ENCODE results near the gene GPSM3. TPM values are rescaled to one million over a fixed set of nuclear protein-coding genes. Genes with fewer than 3 reads are reported as not detected.
"Not testable (repeated sequence)": the region's sequence is repeated elsewhere in the genome, so short reads cannot be mapped to it uniquely, and the experiment has no call there.

Gene GPSM3
- polyA plus RNA-seq, 1 donor: 9.9 TPM

DNA sequence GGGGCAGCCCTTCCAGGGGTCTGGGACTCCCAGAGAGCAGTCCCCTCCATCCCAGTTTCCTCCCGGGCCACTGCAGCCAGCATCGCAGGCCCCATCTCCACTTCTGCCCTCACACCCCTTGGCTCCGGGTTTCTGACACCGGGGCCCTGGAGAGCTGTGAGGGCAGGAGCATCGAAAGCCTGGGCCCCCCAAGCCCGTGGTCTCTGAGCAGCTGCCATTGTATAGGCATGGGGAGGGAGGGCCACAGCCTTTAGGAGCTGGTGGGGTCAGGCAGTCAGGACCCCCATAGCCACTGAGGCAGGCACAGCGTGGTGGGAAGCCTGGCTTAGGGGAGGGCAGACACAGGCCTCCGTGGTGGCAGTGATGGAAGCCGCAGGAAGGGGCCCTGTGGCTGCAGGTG lies 9.7 kb upstream of the GPSM3 start:
- DNase-seq: no peak

GRCh38 chr6:32200711-32201475 lies 8.4 kb upstream of the GPSM3 start:
- DNase-seq: no peak

DNA sequence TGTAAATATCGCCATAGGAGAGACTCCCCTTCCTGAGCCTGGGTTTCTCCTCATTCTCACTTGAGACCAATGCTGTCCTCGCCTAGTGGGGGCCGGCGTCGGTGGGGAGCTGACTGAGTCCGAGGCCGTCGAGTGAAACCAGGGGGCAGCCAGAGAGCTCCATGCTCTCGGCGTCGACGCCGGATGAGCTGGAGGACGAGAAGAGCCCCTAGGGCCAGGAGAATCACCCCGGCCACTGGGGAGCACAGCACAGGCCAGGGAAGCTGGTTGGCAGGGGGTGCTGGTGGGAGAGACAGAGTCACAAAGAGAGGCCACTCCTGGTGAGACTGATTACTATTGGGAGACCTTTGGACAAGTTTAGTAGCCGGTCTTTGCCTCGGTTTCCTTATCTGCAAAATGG lies 6.4 kb upstream of the GPSM3 start:
- DNase-seq: no peak

DNA sequence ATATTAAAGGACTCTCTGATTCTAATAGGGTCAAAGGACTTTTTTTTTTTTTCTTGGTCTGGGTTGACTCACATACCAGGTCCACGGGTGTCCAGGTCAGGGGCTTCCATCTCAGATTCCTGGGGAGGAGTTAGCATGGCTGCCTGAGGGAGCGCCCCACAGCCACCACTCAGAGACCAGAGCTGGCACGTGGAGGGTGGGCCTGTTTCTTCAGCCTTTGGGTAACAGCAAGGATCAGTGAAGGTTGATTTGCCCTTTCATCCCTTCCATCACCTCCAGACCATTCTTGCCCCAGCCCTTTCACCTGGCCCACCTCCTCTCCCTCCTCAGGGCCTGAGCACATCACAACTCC lies 5.9 kb upstream of the GPSM3 start:
- no peak for DNase-seq

DNA sequence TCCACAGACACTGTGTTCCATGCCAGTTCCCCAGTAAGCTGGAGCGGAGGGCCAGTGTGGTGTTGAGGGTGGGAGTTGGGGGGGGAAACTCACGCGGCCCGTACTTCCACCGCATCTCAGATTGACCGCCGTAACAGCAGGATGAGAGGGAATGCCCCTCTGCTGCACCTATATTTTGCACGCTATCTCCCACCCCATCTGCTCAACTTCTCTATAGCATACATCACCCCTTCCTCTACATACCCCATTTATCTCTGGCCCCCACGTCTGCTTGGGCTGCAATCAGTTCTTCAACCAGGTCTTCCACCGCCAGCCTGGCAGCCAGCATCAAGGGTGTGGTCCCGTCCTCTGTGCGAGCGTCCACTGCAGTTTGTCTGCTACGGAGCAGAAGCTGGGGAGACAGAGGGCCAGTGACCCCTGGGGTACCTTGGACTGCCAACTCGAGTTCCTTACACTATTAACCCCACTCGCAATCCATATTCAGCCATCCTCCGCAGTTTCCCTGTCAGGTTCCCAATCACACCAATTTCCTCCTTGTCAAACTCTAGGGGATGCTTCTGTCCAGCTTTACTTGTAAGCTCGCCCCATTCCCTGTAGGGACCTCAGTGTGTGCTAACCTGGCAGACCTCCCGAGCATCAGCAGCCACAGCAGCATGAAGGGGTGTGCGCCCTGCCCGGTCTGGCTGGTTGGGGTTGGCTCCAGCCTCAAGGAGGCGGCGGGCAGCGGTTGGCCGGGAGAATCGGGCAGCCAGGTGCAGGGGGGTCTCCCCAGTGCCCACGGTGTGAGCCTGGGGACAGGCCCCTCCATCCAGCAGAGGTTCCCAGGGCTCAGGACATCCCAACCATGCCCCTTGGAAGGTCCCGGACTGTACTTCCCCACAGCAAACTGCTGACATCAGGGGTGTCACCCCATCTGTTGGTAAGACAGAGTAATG lies 4.5 kb upstream of the GPSM3 start:
- DNase-seq: peak; percentile 51

GRCh38 chr6:32195902-32196681 lies 3.6 kb upstream of the GPSM3 start:
- DNase-seq: peak; percentile 90

DNA sequence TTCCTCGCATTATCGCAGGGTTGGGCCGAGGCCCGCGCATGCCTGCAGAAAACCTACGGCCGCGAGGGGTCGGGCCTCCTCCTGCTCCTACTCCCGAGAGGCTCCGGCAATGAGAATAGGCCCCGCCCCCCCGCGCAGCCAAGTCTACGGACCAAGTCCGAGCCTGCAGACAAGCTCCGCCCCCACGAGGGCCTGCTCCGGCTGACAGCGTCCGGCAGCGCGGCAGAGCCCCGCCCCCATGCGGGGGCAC lies 3.1 kb upstream of the GPSM3 start:
- peak; percentile 100 for DNase-seq

GRCh38 chr6:32194825-32195651 lies 2.6 kb upstream of the GPSM3 start:
- no peak for DNase-seq

DNA sequence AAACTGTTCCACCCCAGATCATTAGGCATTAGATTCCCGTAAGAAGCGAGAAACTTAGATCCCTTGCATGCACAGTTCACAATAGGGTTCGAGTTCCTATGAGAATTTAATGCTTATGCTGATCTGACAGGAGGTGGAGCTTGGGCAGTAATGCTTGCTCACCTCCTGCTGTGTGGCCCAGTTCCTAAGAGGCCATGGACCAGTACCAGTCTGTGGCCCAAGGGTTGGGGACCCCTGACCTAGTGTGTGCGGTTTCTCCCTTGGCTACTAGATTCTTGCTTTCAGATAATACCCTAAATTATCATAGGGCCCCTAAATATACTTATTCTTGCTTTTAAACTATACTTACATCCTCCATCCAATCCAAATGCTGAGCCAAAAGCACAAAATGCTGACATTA lies 1.9 kb upstream of the GPSM3 start:
- DNase-seq: no peak

GRCh38 chr6:32193096-32193495 lies 653 bp upstream of the GPSM3 start:
- DNase-seq: not testable (repeated sequence)

GRCh38 chr6:32191696-32192607 lies 491 bp downstream of the GPSM3 start:
- no peak for DNase-seq

DNA sequence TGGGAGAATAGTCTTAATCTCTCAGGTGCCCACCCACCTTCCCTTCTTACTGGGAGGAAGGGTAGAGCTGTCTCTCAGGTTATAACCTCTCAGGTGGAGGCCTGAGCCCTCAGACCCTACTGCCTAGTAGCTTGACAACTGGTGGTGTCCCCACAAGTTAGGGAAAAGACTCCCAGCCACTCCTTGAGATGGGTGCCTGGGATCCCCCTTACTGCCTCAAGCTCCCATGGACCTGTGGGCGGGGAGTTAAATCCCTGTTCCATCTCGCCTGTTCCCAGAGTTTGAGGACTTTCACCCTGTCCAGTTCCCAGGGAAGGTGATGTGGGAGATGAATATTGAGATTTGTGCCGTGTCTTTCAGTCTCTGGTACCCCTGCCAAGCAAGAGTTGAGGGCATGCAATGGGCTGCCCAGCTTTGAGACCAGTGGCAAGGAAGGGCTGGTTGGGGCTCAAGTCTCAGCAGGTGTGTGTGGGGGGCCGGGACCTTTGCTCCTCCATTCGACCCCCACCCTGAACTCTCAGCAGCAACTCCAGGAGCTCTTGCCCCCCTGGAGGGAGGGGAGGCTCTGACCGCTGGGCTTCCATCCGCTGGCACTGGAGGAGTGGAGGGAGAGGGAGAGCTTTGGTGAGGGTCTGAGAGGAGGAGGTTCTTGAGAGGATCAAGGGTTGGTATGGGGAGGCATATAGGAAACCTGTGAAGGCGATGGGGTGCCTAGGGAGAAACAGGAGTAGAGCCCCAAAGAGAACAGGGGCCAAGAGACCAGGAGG lies 1.3 kb downstream of the GPSM3 start:
- no peak for DNase-seq

DNA sequence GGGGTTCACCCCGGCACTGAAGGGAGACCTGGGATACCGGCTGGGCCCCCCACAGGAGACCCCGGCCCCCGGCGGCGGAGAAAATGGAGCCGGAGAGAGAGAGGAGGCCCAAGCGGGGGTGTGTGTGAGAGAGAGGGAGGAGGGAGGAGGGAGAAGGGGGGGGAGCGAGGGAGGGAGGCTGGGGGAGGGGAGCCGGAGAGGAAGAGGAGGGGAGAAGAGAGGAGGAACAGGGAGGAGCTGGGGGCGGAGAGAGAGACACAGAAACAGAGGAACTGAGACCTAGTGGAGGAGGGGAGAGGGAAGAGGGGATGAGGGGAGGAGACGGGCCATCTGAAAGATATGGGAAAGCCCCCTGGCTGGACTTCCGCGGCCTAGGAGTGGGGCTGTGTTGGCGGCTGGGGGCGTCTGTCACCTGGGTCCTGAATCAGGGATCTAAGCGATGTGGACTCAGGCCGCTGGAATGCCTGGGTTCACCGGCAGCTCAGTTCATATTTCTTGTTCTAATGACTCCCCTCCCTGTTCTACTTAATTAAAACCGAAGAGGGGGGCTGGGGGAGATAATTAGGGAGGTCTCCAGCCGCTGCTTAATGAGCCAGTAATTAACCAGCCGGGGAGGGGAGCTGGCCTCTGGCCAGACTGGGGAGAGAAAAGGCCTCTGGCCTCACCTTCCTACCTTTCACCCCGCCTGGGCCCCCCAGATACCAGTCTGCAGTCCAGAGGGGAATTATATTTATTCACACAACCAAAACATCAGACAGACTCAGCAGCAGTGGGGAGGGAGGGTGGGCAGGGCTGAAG lies 2.2 kb downstream of the GPSM3 start, which contains the start of gene PBX2:
Gene PBX2, minus strand, starts transcription at position 149 of the 798 bp plus-strand sequence. CDS start 287 bp downstream, outside the sequence.
- DNase-seq: peak; percentile 94

DNA sequence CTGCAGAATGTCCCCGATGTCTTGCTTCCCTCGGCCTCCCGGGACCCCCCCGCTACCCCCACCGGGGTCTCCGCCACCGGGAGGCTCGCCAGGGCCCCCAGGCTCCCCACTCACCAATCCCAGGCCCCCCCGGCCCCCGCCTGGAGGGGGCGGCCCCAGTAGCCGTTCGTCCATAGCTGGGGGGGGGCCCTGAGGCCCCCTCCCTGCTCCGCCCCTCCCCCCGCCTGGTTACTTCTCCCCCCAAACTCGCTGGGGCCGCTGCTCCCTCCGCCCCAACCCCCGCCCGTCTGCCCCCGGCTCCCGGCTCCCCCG lies 2.7 kb downstream of the GPSM3 start:
- no peak for DNase-seq

DNA sequence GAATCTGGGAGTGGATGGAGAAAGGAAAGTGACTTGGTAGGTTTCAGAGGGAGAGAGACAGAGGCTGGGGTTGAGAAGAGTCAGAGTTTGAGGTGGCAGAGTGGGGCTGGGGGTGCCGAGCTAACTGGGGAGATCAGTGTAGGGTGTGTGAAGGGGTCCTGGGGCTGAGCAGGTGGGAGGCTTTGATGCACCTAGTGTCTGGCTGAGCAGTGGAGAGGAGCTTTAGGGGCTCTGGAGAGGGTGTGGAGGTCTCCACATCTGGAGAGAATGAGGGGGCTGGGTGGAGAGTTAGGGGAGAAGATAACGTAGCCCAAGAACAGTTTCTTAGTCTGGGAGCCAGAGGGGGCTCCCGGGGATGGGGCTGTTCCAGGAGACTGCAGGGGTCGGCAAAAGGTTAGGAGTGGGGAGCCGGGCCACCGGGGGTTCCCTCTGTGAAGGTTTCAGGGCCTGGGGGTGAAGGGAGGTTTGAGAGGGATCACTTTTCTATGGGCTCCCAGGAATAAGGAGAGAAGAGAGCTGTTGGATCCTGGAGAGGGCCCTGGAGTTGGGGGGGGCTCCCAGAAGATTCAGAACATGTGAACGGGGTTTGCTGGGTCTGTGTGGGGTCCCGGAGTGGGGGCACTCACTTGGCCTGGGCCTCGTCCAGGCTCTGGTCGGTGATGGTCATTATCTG lies 3.2 kb downstream of the GPSM3 start:
- no peak for DNase-seq

DNA sequence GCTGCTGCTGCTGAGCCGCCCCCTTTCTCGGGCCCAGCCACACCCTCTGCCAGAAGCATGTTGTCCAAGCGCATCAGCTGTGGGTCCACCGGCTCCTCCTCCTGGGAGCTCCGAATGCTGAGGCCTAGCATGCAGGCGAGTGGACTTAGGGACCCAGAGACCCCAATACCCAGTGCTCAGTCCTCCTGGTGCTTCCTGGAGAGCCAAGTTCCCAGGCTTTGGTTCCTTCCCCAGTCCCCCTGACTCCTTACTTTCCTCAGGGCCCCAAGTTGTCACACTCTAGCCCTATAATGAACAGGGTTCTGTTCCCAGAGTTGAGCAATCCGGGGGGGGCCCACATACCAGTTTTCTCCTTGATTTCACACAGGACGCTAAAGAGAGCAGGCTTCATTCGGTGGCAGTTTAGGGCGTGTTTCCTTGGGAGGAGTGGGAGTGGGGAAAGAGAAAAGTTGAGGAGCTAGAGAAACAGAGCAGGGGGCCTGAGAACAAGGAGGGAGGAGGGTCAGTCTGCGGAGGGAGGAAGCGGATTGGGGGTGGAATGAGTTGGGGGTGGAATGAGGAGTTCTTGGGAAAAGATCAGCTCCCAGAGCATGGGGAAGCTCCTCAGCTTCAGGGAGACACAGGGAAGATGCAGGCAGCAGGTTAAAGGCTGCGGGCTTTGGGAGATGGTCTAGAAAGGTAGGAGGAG lies 3.9 kb downstream of the GPSM3 start:
- DNase-seq: no peak

GRCh38 chr6:32187725-32188380 lies 4.6 kb downstream of the GPSM3 start:
- not testable (repeated sequence) for DNase-seq

Data from hindlimb muscle (tissue), 1 donor.